DND-41 (cell line): ENCODE data around the gene SEC22A.

ENCODE experiments used
- CTCF ChIP-seq: IDR thresholded peaks from 2 replicates; pipeline ENCODE4 v1.5.1; 2012; ENCODE audit warnings: borderline replicate concordance, low read length, moderate library complexity, mild to moderate bottlenecking; ENCODE audit not compliant: poor library complexity, severe bottlenecking; ENCODE audit errors: extremely low read depth
- EZH2 ChIP-seq: IDR thresholded peaks from 3 replicates; pipeline ENCODE4 v1.6.1; 2012; ENCODE audit warnings: borderline replicate concordance, low read depth, mild to moderate bottlenecking, moderate library complexity, low read length, inconsistent platforms; ENCODE audit not compliant: severe bottlenecking

- no peak for TF ChIP-seq CTCF
- TF ChIP-seq EZH2: no peak
Measured at GRCh38 chr3:123165163-123165562, 36.6 kb upstream of the SEC22A start.
